ENCODE results near the gene CWC27. TPM values are rescaled to one million over a fixed set of nuclear protein-coding genes. Genes with fewer than 3 reads are reported as not detected.

The CWC27 gene
- total RNA-seq, 2 donors from 2014 or later, result 10.9 to 14.0 TPM

DNA sequence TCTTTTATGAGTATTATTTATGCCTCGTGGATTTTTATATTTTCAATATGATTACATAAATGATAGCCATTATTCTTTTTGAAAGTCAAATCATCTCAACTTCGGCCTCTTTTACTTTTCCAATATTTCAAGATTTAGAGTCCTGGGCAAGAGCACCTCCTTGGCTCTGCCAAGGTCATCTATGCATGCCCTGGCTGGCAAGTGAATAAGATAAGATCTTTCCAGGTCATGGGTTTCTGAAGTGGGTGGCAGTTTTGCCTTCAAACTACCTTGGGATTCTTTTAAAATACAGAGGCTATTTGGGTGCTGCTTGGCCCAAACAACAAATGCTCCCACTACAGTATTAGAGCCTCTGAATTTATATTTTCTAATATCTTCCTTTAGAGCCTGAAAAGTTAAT lies 95.4 kb downstream of the CWC27 start:
- WGBS, 2 donors, result 63 to 81% methylated on average over 2 of the region's 2 CpGs
- H3K4me3 ChIP-seq, result no peak overlapping the region
- no peak overlapping the region for H3K27ac ChIP-seq
- no peaks in the 10 kb centered on the region for H3K9me3 ChIP-seq
- intact Hi-C loops (cut with DNase I), result no loop called here
- DNase-seq, result no peak
- H3K36me3 ChIP-seq (replicated peaks in 1 of 2; ENCODE audit: insufficient read depth in 1 of 2, low read depth in 2 of 2), result no peaks in the 10 kb centered on the region
- ATAC-seq, result no peak
- H3K27me3 ChIP-seq, result no peaks in the 10 kb centered on the region
- H3K4me1 ChIP-seq, result no peaks in the 10 kb centered on the region
- TF ChIP-seq POLR2A (IDR thresholded peaks at IDR 0.05), result no peak
- TF ChIP-seq, protein P1, sequence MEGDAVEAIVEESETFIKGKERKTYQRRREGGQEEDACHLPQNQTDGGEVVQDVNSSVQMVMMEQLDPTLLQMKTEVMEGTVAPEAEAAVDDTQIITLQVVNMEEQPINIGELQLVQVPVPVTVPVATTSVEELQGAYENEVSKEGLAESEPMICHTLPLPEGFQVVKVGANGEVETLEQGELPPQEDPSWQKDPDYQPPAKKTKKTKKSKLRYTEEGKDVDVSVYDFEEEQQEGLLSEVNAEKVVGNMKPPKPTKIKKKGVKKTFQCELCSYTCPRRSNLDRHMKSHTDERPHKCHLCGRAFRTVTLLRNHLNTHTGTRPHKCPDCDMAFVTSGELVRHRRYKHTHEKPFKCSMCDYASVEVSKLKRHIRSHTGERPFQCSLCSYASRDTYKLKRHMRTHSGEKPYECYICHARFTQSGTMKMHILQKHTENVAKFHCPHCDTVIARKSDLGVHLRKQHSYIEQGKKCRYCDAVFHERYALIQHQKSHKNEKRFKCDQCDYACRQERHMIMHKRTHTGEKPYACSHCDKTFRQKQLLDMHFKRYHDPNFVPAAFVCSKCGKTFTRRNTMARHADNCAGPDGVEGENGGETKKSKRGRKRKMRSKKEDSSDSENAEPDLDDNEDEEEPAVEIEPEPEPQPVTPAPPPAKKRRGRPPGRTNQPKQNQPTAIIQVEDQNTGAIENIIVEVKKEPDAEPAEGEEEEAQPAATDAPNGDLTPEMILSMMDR (IDR thresholded peaks at IDR 0.05), result no peak

DNA sequence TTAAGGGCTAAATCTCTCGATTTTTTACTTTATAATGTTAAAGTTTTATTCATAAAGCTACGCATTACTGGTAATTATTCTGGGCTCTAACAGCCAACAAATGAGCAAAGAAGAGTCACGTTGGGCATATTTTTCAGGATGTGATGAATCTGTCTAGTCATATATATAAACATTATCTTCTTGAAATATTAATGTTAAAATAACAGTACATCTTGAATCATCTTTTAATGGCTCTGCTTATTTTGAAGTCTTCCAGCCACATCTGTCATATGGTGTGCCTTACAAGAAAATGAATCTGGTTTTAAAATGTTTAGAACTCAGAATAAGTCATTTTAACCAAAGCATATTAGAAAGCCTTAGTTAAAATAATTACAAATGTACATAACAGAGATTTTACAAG lies 96.9 kb downstream of the CWC27 start:
- 81 to 90% methylated on average over 3 of the region's 3 CpGs for WGBS, 2 donors
- H3K27ac ChIP-seq, result no peak overlapping the region
- H3K9me3 ChIP-seq, result no peaks in the 10 kb centered on the region
- intact Hi-C loops (cut with DNase I), result no loop called here
- no peaks in the 10 kb centered on the region for H3K4me1 ChIP-seq
- DNase-seq (no peak), ATAC-seq (no peak)
- H3K27me3 ChIP-seq, result no peaks in the 10 kb centered on the region
- TF ChIP-seq POLR2A (IDR thresholded peaks at IDR 0.05), result no peak
- TF ChIP-seq, protein P1 (IDR thresholded peaks at IDR 0.05), result no peak
- H3K4me3 ChIP-seq, result no peak overlapping the region
- H3K36me3 ChIP-seq (replicated peaks in 1 of 2; ENCODE audit: insufficient read depth in 1 of 2, low read depth in 2 of 2), result no peaks in the 10 kb centered on the region

DNA sequence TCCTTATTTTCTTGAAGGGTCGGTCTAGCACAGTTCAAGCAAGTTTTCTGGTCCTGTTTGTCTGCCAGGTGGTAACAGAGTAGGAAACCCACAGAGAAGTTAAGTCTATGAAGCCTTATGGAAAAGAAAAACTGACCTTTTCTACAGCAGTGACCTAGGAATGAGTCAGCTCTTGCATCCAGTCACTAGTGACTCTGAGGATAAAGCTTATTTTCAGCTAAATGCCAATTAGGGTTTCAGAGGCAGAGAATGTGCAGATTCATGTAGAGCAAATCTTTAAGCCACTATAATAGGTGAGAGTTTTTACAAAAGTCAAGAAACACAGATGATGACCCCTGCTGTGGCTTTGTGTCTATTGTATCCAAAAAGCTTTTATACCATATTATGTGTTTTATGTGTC lies 100.7 kb downstream of the CWC27 start:
- no peaks in the 10 kb centered on the region for H3K4me1 ChIP-seq
- H3K27ac ChIP-seq, result no peak overlapping the region
- no peak overlapping the region for H3K4me3 ChIP-seq
- ATAC-seq, result no peak
- DNase-seq, result no peak
- H3K36me3 ChIP-seq (replicated peaks in 1 of 2; ENCODE audit: insufficient read depth in 1 of 2, low read depth in 2 of 2), result no peaks in the 10 kb centered on the region
- no peaks in the 10 kb centered on the region for H3K27me3 ChIP-seq
- intact Hi-C loops (cut with DNase I), result no loop called here
- WGBS, 2 donors, result 92 to 93% methylated on average over 1 of the region's 1 CpG
- TF ChIP-seq, protein P1 (IDR thresholded peaks at IDR 0.05), result no peak
- TF ChIP-seq POLR2A (IDR thresholded peaks at IDR 0.05), result no peak
- H3K9me3 ChIP-seq, result no peaks in the 10 kb centered on the region

DNA sequence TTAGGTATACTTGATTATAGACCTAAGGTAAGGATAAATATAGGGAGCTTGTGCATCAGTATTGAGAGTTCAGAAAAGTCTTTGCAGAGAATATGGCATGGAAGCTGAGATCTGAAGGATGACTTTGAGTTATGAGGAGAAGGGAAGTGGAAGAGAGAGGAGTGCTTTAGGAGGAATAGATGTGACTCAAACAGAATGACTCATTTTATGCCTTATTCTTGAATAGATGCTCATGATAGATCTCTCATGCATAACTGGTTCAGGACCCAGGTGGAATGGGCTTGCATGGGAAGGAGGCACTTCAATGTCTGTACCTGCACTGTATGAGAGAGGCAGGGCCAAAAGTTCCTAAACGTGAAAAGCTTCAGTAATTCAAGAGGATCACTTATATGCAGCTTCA lies 103.3 kb downstream of the CWC27 start:
- ATAC-seq (no peak), DNase-seq (no peak)
- Histone ChIP-seq H3K27ac (no peak overlapping the region), H3K27me3 (no peaks in the 10 kb centered on the region), H3K4me1 (no peaks in the 10 kb centered on the region), H3K9me3 (no peaks in the 10 kb centered on the region), H3K4me3 (no peak overlapping the region), H3K36me3 (replicated peaks in 1 of 2; ENCODE audit: insufficient read depth in 1 of 2, low read depth in 2 of 2) (no peaks in the 10 kb centered on the region)
- intact Hi-C loops (cut with DNase I), result no loop called here
- TF ChIP-seq, protein P1 (IDR thresholded peaks at IDR 0.05), result no peak
- no peak for TF ChIP-seq POLR2A (IDR thresholded peaks at IDR 0.05)
- WGBS, 2 donors, result 67 to 75% methylated on average over 1 of the region's 1 CpG

DNA sequence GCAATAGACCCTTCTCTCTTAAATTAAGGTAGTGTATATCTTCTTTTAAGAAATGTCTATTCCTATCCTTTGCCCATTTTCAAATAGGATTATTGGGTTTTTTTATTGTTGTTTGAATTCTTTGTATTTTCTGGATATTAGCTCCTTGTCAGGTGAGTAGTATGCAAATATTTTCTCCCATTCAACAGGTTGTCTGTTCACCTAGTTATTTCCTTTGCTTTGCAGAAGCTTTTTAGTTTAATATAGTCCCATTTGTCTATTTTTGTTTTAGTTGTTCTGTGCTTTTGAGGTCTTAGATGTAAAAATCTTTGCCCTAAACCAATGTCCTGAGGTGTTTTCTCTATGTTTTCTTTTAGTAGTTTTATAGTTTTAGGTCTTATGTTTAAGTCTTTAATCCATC lies 104.7 kb downstream of the CWC27 start:
- no peak for TF ChIP-seq POLR2A (IDR thresholded peaks at IDR 0.05)
- TF ChIP-seq, protein P1 (IDR thresholded peaks at IDR 0.05), result no peak

More for the DNA sequence above, 104.7 kb downstream of the CWC27 start:
- H3K4me3 ChIP-seq, result no peak overlapping the region
- DNase-seq (no peak), ATAC-seq (no peak)
- intact Hi-C loops (cut with DNase I), result no loop called here
- no peaks in the 10 kb centered on the region for H3K36me3 ChIP-seq (replicated peaks in 1 of 2; ENCODE audit: insufficient read depth in 1 of 2, low read depth in 2 of 2)
- no peaks in the 10 kb centered on the region for H3K9me3 ChIP-seq
- no peak overlapping the region for H3K27ac ChIP-seq
- H3K27me3 ChIP-seq, result no peaks in the 10 kb centered on the region
- no peaks in the 10 kb centered on the region for H3K4me1 ChIP-seq

Data from body of pancreas (tissue), 4 donors.